OCI-LY7 (cell line): ENCODE measurements around the gene SORCS3. TPM values are rescaled to one million over a fixed set of nuclear protein-coding genes. Genes with fewer than 3 reads are reported as not detected.

Source experiments
- BruUV-seq: library from RNA; stranded (reverse); fragments of 400-500 nt; replicated peaks from 2 replicates; lab custom pipeline; 2021; lab: Mats Ljungman, UMichigan
- CTCF ChIA-PET: fragments of 300-600 bp; sonication (Branson Sonifier 250); formaldehyde crosslinking; loops from one replicate; lab custom pipeline; 2022; ENCODE audit warnings: antibody characterized with exemption; ENCODE audit not compliant: unreplicated experiment; lab: Charles Lee
- POLR2A ChIA-PET: fragments of 300-600 bp; sonication (Branson Sonifier 250); formaldehyde crosslinking; loops from one replicate; lab custom pipeline; 2022; ENCODE audit warnings: antibody characterized with exemption; lab: Charles Lee
- DNase-seq: peaks from one replicate; pipeline ENCODE4 v3.0.0-alpha.2; 2015; ENCODE audit warnings: low spot score
- H2AFZ ChIP-seq: fragments of 200-600 bp; sonication (generic), shearing (Covaris generic); 2 replicates; pipeline ENCODE4 v1.6.1; 2014; ENCODE audit warnings: mild to moderate bottlenecking, antibody characterized with exemption, low read length, moderate library complexity
- H3K27ac ChIP-seq: fragments of 200-600 bp; sonication (generic); 2 replicates; pipeline ENCODE4 v1.5.1; 2014; ENCODE audit warnings: mixed run types, low read depth, mild to moderate bottlenecking, moderate library complexity, low read length, inconsistent platforms; ENCODE audit not compliant: poor library complexity, severe bottlenecking
- H3K36me3 ChIP-seq: fragments of 200-600 bp; sonication (generic); 2 replicates; pipeline ENCODE4 v1.6.1; 2014; ENCODE audit warnings: mild to moderate bottlenecking, antibody characterized with exemption, low read length, moderate library complexity, mixed read lengths; ENCODE audit not compliant: insufficient read depth
- H3K4me1 ChIP-seq: fragments of 200-600 bp; sonication (generic); 2 replicates; pipeline ENCODE4 v1.5.1; 2014; ENCODE audit warnings: mild to moderate bottlenecking, low read length; ENCODE audit not compliant: insufficient read depth, poor library complexity, severe bottlenecking
- H3K4me2 ChIP-seq: fragments of 200-600 bp; sonication (generic); 2 replicates; pipeline ENCODE4 v1.6.1; 2014; ENCODE audit warnings: mild to moderate bottlenecking, low read length
- H3K4me3 ChIP-seq: fragments of 200-600 bp; sonication (generic); 2 replicates; pipeline ENCODE4 v1.5.1; 2014; ENCODE audit warnings: mild to moderate bottlenecking, low read depth, low read length; ENCODE audit not compliant: poor library complexity, severe bottlenecking
- H3K79me2 ChIP-seq: fragments of 200-600 bp; sonication (generic); 2 replicates; pipeline ENCODE4 v1.6.1; 2016; ENCODE audit warnings: low read depth, mild to moderate bottlenecking, low read length, moderate library complexity, mixed read lengths; ENCODE audit not compliant: insufficient read depth
- H3K9me2 ChIP-seq: fragments of 200-600 bp; sonication (generic); 2 replicates; pipeline ENCODE4 v1.6.1; 2016; ENCODE audit warnings: mild to moderate bottlenecking, low read length, mixed read lengths; ENCODE audit not compliant: insufficient read depth
- H3K9me3 ChIP-seq: fragments of 200-600 bp; sonication (generic); 2 replicates; pipeline ENCODE4 v1.6.1; 2014; ENCODE audit warnings: mild to moderate bottlenecking, mixed run types, low read length, mixed read lengths
- H4K20me1 ChIP-seq: fragments of 200-600 bp; sonication (generic); 2 replicates; pipeline ENCODE4 v1.6.1; 2014; ENCODE audit warnings: mild to moderate bottlenecking, antibody characterized with exemption, low read length, moderate library complexity, mixed read lengths; ENCODE audit not compliant: insufficient read depth
- EZH2phosphoT487 ChIP-seq: fragments of 200-600 bp; sonication (generic); IDR thresholded peaks from 2 replicates; pipeline ENCODE4 v1.6.1; 2018; ENCODE audit warnings: low read depth, borderline replicate concordance, mild to moderate bottlenecking, mixed run types, antibody characterized with exemption, low read length, moderate library complexity, mixed read lengths
- intact Hi-C: fragments of 100-400 bp; cut with micrococcal nuclease; formaldehyde crosslinking; loops from one replicate; pipeline ENCODE4 v1.10.0; 2022; ENCODE audit not compliant: unreplicated experiment
- total RNA-seq, 2 experiments: library from RNA; depleted of rRNA in 1 of 2; stranded (reverse); fragments of >200 nt in 1 of 2; shearing (Covaris generic) in 1 of 2; gene quantifications; 2 replicates each; pipeline ENCODE4 v1.2.3, GENCODE V29; 2014 to 2022
- TF ChIP-seq, protein P1 (sequence below): fragments of 200-600 bp; sonication (generic); conservative IDR thresholded peaks from 2 replicates; pipeline ENCODE4 v1.5.1; 2014; ENCODE audit warnings: mild to moderate bottlenecking, antibody characterized with exemption, low read length, moderate library complexity, mixed read lengths

SORCS3 gene
- total RNA-seq, 2 experiments from 2014 or later = not detected

DNA sequence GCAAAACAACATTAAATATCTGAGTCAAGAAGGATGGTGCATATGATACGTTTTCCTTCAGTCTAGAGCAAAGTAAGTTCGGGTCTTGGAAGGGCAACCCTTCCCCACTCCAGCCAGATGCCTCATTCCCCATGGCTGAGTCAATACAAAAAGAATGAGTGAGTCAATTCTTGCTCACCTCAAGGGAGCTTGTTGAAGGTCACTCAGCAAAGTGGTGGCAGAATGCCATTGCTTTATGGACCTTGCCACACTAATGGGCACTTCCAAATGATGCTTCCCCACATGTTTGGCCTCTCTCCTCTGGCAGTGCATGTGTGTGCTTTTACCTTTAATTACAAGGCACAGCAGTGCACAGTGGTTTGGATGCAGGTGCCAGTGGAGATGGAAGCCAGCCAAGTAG lies 296.5 kb downstream of the SORCS3 start:
- BruUV-seq = no TSS peak
- H3K9me3 ChIP-seq = no peaks in the 10 kb centered on the region
- no peak overlapping the region for H2AFZ ChIP-seq
- no peak for DNase-seq
- H3K4me2 ChIP-seq = no peak overlapping the region
- no peak overlapping the region for H3K27ac ChIP-seq
- intact Hi-C loops = no loop called here
- ChIA-PET POLR2A (no interaction called here), CTCF (no interaction called here)
- no peaks in the 10 kb centered on the region for H3K79me2 ChIP-seq
- no peak for TF ChIP-seq EZH2phosphoT487
- TF ChIP-seq, protein P1, sequence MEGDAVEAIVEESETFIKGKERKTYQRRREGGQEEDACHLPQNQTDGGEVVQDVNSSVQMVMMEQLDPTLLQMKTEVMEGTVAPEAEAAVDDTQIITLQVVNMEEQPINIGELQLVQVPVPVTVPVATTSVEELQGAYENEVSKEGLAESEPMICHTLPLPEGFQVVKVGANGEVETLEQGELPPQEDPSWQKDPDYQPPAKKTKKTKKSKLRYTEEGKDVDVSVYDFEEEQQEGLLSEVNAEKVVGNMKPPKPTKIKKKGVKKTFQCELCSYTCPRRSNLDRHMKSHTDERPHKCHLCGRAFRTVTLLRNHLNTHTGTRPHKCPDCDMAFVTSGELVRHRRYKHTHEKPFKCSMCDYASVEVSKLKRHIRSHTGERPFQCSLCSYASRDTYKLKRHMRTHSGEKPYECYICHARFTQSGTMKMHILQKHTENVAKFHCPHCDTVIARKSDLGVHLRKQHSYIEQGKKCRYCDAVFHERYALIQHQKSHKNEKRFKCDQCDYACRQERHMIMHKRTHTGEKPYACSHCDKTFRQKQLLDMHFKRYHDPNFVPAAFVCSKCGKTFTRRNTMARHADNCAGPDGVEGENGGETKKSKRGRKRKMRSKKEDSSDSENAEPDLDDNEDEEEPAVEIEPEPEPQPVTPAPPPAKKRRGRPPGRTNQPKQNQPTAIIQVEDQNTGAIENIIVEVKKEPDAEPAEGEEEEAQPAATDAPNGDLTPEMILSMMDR = no peak
- H3K9me2 ChIP-seq = no peaks in the 10 kb centered on the region
- H3K36me3 ChIP-seq = no peaks in the 10 kb centered on the region
- no peaks in the 10 kb centered on the region for H4K20me1 ChIP-seq
- no peak overlapping the region for H3K4me3 ChIP-seq
- H3K4me1 ChIP-seq = no peaks in the 10 kb centered on the region

DNA sequence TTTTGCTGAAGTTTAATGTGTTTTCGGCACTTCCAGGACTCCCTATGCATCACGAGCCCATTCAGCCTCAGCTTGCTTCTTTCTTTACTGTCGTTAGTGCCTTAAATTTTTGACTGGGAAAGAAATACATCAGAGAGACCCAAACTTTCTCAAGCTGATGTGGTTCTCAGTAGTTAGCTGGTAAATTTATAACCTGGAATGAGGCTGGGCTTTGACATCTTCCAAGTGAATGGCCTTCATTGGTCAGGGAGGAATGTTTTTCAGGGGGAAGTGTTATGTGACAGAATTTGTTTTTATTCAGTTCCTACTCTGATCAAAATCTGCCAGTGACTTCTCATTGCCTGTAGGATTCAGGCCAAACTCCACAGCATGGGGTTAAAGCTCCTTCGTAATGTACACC lies 296.9 kb downstream of the SORCS3 start:
- Histone ChIP-seq H3K36me3 (no peaks in the 10 kb centered on the region), H4K20me1 (no peaks in the 10 kb centered on the region), H3K79me2 (no peaks in the 10 kb centered on the region), H3K9me2 (no peaks in the 10 kb centered on the region), H3K4me3 (no peak overlapping the region), H3K4me2 (no peak overlapping the region), H3K4me1 (no peaks in the 10 kb centered on the region), H3K27ac (no peak overlapping the region), H2AFZ (no peak overlapping the region), H3K9me3 (no peaks in the 10 kb centered on the region)
- intact Hi-C loops = no loop called here
- TF ChIP-seq EZH2phosphoT487 = no peak
- TF ChIP-seq, protein P1 = no peak
- BruUV-seq = no TSS peak
- ChIA-PET POLR2A (no interaction called here), CTCF (no interaction called here)
- no peak for DNase-seq

DNA sequence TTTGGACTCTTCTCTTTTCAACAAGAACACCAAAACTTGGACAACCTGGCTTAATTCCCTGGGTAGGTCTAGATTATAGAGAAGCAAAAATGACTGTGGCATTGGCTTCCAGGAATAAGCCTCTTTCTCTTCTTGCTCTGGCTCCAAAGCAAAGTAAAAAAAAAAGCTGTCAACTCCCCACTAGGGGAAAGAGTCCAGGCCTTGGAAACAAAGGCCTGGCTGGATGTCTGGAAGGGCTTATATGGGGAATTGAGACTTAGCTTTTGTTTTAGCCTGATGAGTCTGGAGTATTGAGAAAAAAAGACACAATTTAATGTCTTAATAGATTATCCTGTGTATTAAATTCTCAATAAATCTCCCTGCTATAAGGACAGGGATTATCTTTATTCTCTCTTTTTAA lies 300.6 kb downstream of the SORCS3 start:
- no peaks in the 10 kb centered on the region for H3K36me3 ChIP-seq
- no peak for TF ChIP-seq EZH2phosphoT487
- TF ChIP-seq, protein P1 = no peak
- no peaks in the 10 kb centered on the region for H3K4me1 ChIP-seq
- no TSS peak for BruUV-seq
- H3K9me2 ChIP-seq = no peaks in the 10 kb centered on the region
- no peak for DNase-seq
- CTCF ChIA-PET = no interaction called here
- intact Hi-C loops = no loop called here
- H3K9me3 ChIP-seq = no peaks in the 10 kb centered on the region
- no peaks in the 10 kb centered on the region for H4K20me1 ChIP-seq
- H2AFZ ChIP-seq = no peak overlapping the region
- H3K79me2 ChIP-seq = no peaks in the 10 kb centered on the region
- H3K27ac ChIP-seq = no peak overlapping the region
- H3K4me3 ChIP-seq = no peak overlapping the region
- H3K4me2 ChIP-seq = no peak overlapping the region
- POLR2A ChIA-PET = no interaction called here
